ENCODE measurements around the gene LTF.

DNA sequence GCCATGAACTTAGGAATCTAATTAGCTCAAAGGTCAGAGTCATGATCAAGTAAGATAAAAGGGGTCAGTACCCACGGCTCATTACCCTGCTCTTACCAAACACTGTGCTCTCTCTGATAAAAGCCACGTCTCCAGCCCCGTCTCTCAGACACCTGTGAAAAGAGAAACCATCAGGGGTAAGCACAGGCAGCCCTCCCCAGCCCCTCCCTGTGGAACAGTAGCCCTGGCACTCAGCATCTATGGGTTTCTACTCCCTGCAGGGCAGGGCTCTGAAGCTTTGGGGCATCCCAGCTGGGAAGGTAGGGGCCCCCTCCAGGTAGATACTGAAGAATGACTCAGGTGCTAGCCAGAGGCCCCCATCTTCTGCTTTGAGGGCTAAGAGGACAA, 10.5 kb downstream of the LTF start:
- TF ChIP-seq, protein P1, sequence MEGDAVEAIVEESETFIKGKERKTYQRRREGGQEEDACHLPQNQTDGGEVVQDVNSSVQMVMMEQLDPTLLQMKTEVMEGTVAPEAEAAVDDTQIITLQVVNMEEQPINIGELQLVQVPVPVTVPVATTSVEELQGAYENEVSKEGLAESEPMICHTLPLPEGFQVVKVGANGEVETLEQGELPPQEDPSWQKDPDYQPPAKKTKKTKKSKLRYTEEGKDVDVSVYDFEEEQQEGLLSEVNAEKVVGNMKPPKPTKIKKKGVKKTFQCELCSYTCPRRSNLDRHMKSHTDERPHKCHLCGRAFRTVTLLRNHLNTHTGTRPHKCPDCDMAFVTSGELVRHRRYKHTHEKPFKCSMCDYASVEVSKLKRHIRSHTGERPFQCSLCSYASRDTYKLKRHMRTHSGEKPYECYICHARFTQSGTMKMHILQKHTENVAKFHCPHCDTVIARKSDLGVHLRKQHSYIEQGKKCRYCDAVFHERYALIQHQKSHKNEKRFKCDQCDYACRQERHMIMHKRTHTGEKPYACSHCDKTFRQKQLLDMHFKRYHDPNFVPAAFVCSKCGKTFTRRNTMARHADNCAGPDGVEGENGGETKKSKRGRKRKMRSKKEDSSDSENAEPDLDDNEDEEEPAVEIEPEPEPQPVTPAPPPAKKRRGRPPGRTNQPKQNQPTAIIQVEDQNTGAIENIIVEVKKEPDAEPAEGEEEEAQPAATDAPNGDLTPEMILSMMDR (IDR thresholded peaks at IDR 0.05; ENCODE audit: low read depth, low read length), result no peak
- no peak for TF ChIP-seq EZH2phosphoT487 (IDR thresholded peaks at IDR 0.05; ENCODE audit: low read depth)

Measured in OCI-LY3 (cell line).